H1 (cell line): Measurements from ENCODE around the gene RAB11FIP3. TPM values are rescaled to one million over a fixed set of nuclear protein-coding genes. Genes with fewer than 3 reads are reported as not detected.

ENCODE experiments used
- CTCF ChIA-PET: fragments of 300-600 bp; sonication (Branson Sonifier 250); formaldehyde crosslinking; loops from one replicate; lab custom pipeline; 2021; ENCODE audit not compliant: partially characterized antibody; lab: Charles Lee
- POLR2A ChIA-PET: fragments of 300-600 bp; sonication (Branson Sonifier 250); formaldehyde crosslinking; loops from one replicate; lab custom pipeline; 2021; ENCODE audit warnings: inconsistent platforms; ENCODE audit not compliant: partially characterized antibody; lab: Charles Lee
- DNase-seq, 2 experiments: peaks; one replicate each; pipeline versions ENCODE4 v3.0.0 to v3.0.0-alpha.2; 2010 to 2022; ENCODE audit warnings: low spot score in 2 of 2, low read depth in 1 of 2, mixed read lengths in 1 of 2
- FAIRE-seq: peaks from 2 replicates; lab custom pipeline; 2011; peaks lifted over from hg19 to GRCh38; lab: Jason Lieb, UNC
- H2AFZ ChIP-seq: 2 replicates; pipeline ENCODE4 v1.8.1; 2012; ENCODE audit warnings: low read length, inconsistent platforms
- H2AK5ac ChIP-seq: 2 replicates; pipeline ENCODE4 v1.6.1; 2013; ENCODE audit warnings: low read depth, low read length
- H2BK120ac ChIP-seq: replicated peaks from 2 replicates; pipeline ENCODE3; 2013; ENCODE audit warnings: low read depth, low read length, inconsistent platforms
- H2BK12ac ChIP-seq: 2 replicates; pipeline ENCODE4 v1.6.1; 2013; ENCODE audit warnings: low read depth, low read length
- H2BK15ac ChIP-seq: 2 replicates; pipeline ENCODE4 v1.6.1; 2013; ENCODE audit warnings: low read length
- H2BK20ac ChIP-seq: 2 replicates; pipeline ENCODE4 v1.6.1; 2013; ENCODE audit warnings: low read length
- H2BK5ac ChIP-seq: 2 replicates; pipeline ENCODE4 v1.6.1; 2013; ENCODE audit warnings: low read depth, low read length
- H3K14ac ChIP-seq: 2 replicates; pipeline ENCODE4 v1.6.1; 2013; ENCODE audit warnings: inconsistent platforms; ENCODE audit not compliant: insufficient read length
- H3K18ac ChIP-seq: 2 replicates; pipeline ENCODE4 v1.6.1; 2013; ENCODE audit warnings: low read length; ENCODE audit errors: extremely low read depth
- H3K23ac ChIP-seq: 2 replicates; pipeline ENCODE4 v1.6.1; 2013; ENCODE audit warnings: inconsistent platforms; ENCODE audit not compliant: insufficient read length
- H3K23me2 ChIP-seq: 2 replicates; pipeline ENCODE4 v1.6.1; 2013; ENCODE audit warnings: low read depth, low read length
- H3K27ac ChIP-seq: 2 replicates; pipeline ENCODE4 v1.6.1; 2011; ENCODE audit warnings: low read depth, low read length, inconsistent platforms
- H3K27me3 ChIP-seq, 4 experiments: replicated peaks in 1 of 4; 1 replicate in 1 of 4; 2 replicates in 3 of 4; pipeline versions ENCODE4 v1.6.1 to v1.8.1; 2011 to 2013; ENCODE audit warnings: low read length in 3 of 4, mild to moderate bottlenecking in 3 of 4, inconsistent platforms in 2 of 4, mixed read lengths in 2 of 4, moderate library complexity in 1 of 4; ENCODE audit not compliant: control insufficient read depth in 3 of 4, insufficient read depth in 3 of 4; ENCODE audit errors: extremely low read depth in 1 of 4
- H3K36me3 ChIP-seq, 4 experiments: 2 replicates each; pipeline versions ENCODE4 v1.6.1 to v1.8.1; 2011 to 2013; ENCODE audit warnings: mild to moderate bottlenecking in 4 of 4, low read length in 3 of 4, moderate library complexity in 2 of 4, control low read depth in 1 of 4, inconsistent platforms in 1 of 4; ENCODE audit not compliant: insufficient read depth in 4 of 4, control insufficient read depth in 2 of 4
- H3K4ac ChIP-seq: replicated peaks from 2 replicates; pipeline ENCODE3; 2013; ENCODE audit warnings: low read length, low read depth, mixed read lengths, inconsistent platforms; ENCODE audit not compliant: insufficient read length
- H3K4me1 ChIP-seq, 4 experiments: replicated peaks in 1 of 4; 1 replicate in 1 of 4; 2 replicates in 3 of 4; pipeline versions ENCODE4 v1.6.1 to v1.8.1; 2011 to 2013; ENCODE audit warnings: low read length in 3 of 4, inconsistent platforms in 2 of 4, mixed read lengths in 1 of 4; ENCODE audit not compliant: insufficient read depth in 4 of 4, control insufficient read depth in 3 of 4
- H3K4me2 ChIP-seq, 2 experiments: 2 replicates each; pipeline versions ENCODE4 v1.6.1 to v1.8.1; 2011 to 2013; ENCODE audit warnings: low read depth in 2 of 2, low read length in 2 of 2, control low read depth in 1 of 2, inconsistent platforms in 1 of 2, mild to moderate bottlenecking in 1 of 2; ENCODE audit not compliant: insufficient read depth in 1 of 2
- H3K4me3 ChIP-seq, 4 experiments: fragments of 200-600, 300-600 bp in 1 of 4; sonication (generic), shearing (Covaris generic), sonication (Bioruptor Twin) in 1 of 4; 2 replicates each; pipeline versions ENCODE4 v1.5.1 to v1.8.1; 2011 to 2016; ENCODE audit warnings: low read length in 4 of 4, low read depth in 3 of 4, control low read depth in 2 of 4, inconsistent platforms in 2 of 4, mild to moderate bottlenecking in 2 of 4, mixed read lengths in 1 of 4, moderate library complexity in 1 of 4; ENCODE audit not compliant: insufficient read depth in 2 of 4; ENCODE audit errors: extremely low read depth in 1 of 4
- H3K56ac ChIP-seq: replicated peaks from 2 replicates; pipeline ENCODE3; 2013; ENCODE audit warnings: low read depth, mild to moderate bottlenecking, mixed read lengths, low read length, inconsistent platforms; ENCODE audit not compliant: insufficient read length
- H3K79me1 ChIP-seq: 2 replicates; pipeline ENCODE4 v1.6.1; 2013; ENCODE audit warnings: low read depth, low read length, control low read depth
- H3K79me2 ChIP-seq, 2 experiments: 2 replicates each; pipeline versions ENCODE4 v1.6.1 to v1.8.1; 2012 to 2013; ENCODE audit warnings: low read length in 2 of 2, mild to moderate bottlenecking in 2 of 2, inconsistent platforms in 1 of 2; ENCODE audit not compliant: insufficient read depth in 2 of 2, control insufficient read depth in 1 of 2
- H3K9ac ChIP-seq, 4 experiments: replicated peaks in 1 of 4; 1 replicate in 1 of 4; 2 replicates in 3 of 4; pipeline versions ENCODE4 v1.6.1 to v1.8.1; 2011 to 2013; ENCODE audit warnings: low read depth in 3 of 4, low read length in 3 of 4, control low read depth in 2 of 4, mild to moderate bottlenecking in 2 of 4, moderate library complexity in 2 of 4, inconsistent platforms in 1 of 4; ENCODE audit errors: extremely low read depth in 1 of 4
- H3K9me3 ChIP-seq, 2 experiments: 2 replicates each; pipeline versions ENCODE4 v1.6.1 to v1.8.1; 2012 to 2013; ENCODE audit warnings: mild to moderate bottlenecking in 2 of 2, moderate library complexity in 2 of 2, control low read depth in 1 of 2, inconsistent platforms in 1 of 2, low read depth in 1 of 2, low read length in 1 of 2, mixed read lengths in 1 of 2; ENCODE audit not compliant: insufficient read depth in 2 of 2
- H4K20me1 ChIP-seq, 2 experiments: replicated peaks in 1 of 2; 2 replicates each; pipeline versions ENCODE3 to v1.8.1; 2011 to 2013; ENCODE audit warnings: inconsistent platforms in 2 of 2, low read length in 2 of 2, mild to moderate bottlenecking in 1 of 2; ENCODE audit not compliant: insufficient read depth in 2 of 2, control insufficient read depth in 1 of 2
- H4K5ac ChIP-seq: 2 replicates; pipeline ENCODE4 v1.6.1; 2013; ENCODE audit warnings: low read length, low read depth, mixed read lengths, inconsistent platforms; ENCODE audit not compliant: insufficient read length
- H4K8ac ChIP-seq: 2 replicates; pipeline ENCODE4 v1.8.0; 2013; ENCODE audit warnings: mild to moderate bottlenecking, moderate library complexity, low read length, inconsistent platforms; ENCODE audit not compliant: insufficient read depth; ENCODE audit errors: extremely low read depth
- H4K91ac ChIP-seq: replicated peaks from 2 replicates; pipeline ENCODE3; 2013; ENCODE audit warnings: low read length, mixed read lengths, inconsistent platforms; ENCODE audit not compliant: insufficient read length
- BACH1 ChIP-seq: IDR thresholded peaks from 2 replicates; pipeline ENCODE4 v1.6.1; 2012; ENCODE audit warnings: low read length, improper control_type of control experiment
- CREB1 ChIP-seq: IDR thresholded peaks from 2 replicates; pipeline ENCODE4 v1.6.1; 2012; ENCODE audit warnings: inconsistent platforms
- EP300 ChIP-seq, 2 experiments: IDR thresholded peaks; 1 replicate in 1 of 2; 2 replicates in 1 of 2; pipeline ENCODE4 v1.6.1; 2011 to 2012; ENCODE audit warnings: low read depth in 2 of 2, low read length in 2 of 2, mild to moderate bottlenecking in 2 of 2, borderline replicate concordance in 1 of 2, inconsistent platforms in 1 of 2, moderate library complexity in 1 of 2
- MAFK ChIP-seq: IDR thresholded peaks from 2 replicates; pipeline ENCODE4 v1.6.1; 2012; ENCODE audit warnings: low read depth, mild to moderate bottlenecking, improper control_type of control experiment, low read length
- NANOG ChIP-seq: IDR thresholded peaks from 2 replicates; pipeline ENCODE4 v1.6.1; 2011; ENCODE audit warnings: low read length, low read depth, mild to moderate bottlenecking, inconsistent platforms; ENCODE audit not compliant: insufficient read depth, poor library complexity, severe bottlenecking
- NRF1 ChIP-seq: IDR thresholded peaks from 2 replicates; pipeline ENCODE4 v1.6.1; 2011; ENCODE audit warnings: mild to moderate bottlenecking, low read depth, low read length, improper control_type of control experiment
- POU5F1 ChIP-seq: IDR thresholded peaks from 2 replicates; pipeline ENCODE4 v1.6.1; 2011; ENCODE audit warnings: low read depth, mild to moderate bottlenecking, low read length, moderate library complexity
- RNF2 ChIP-seq: fragments of 200-900, 300-1000 bp; sonication (generic); IDR thresholded peaks from 2 replicates; pipeline ENCODE4 v1.7.1; 2016; ENCODE audit warnings: borderline replicate concordance, low read depth, mild to moderate bottlenecking, antibody characterized with exemption, low read length; ENCODE audit not compliant: poor library complexity, severe bottlenecking; ENCODE audit errors: missing control alignments
- SP2 ChIP-seq: IDR thresholded peaks from 2 replicates; pipeline ENCODE4 v1.6.1; 2012; ENCODE audit warnings: mild to moderate bottlenecking, low read length, inconsistent platforms
- YY1 ChIP-seq: IDR thresholded peaks from 2 replicates; pipeline ENCODE4 v1.6.1; 2011; ENCODE audit warnings: low read depth, mild to moderate bottlenecking, low read length
- ZNF274 ChIP-seq: IDR thresholded peaks from 2 replicates; pipeline ENCODE4 v1.7.0; 2012; ENCODE audit warnings: low read length, borderline replicate concordance; ENCODE audit errors: extremely low read depth
- whole genome bisulfite sequencing, 2 experiments: shearing (Covaris generic) in 1 of 2; methylation state at CpG; one replicate each; pipeline versions ENCODE4 v1.1.6 to v1.1.7; 2013 to 2015; ENCODE audit warnings: low lambda C conversion rate in 2 of 2, mixed read lengths in 2 of 2, inconsistent platforms in 1 of 2, low coverage in 1 of 2, missing lambda C conversion rate in 1 of 2; ENCODE audit not compliant: insufficient replicate concordance in 2 of 2, insufficient coverage in 1 of 2, insufficient read length in 1 of 2; ENCODE audit errors: extremely low coverage in 1 of 2, missing lambda C conversion rate in 1 of 2; 5-methylcytosine and 5-hydroxymethylcytosine counted together
- polyA plus RNA-seq, 7 experiments: library from polyadenylated mRNA; depleted of rRNA in 3 of 7; stranded (reverse) in 5 of 7; unstranded in 2 of 7; fragments of >200 nt in 5 of 7; fragments of 200-250 nt in 2 of 7; gene quantifications; 1 replicate in 5 of 7; 2 replicates in 1 of 7; 4 replicates in 1 of 7; pipeline versions ENCODE4 v1.2.1 to v1.2.3, GENCODE V29; 2011 to 2013; ENCODE audit warnings: missing spikeins in 2 of 7, mixed read lengths in 2 of 7
- total RNA-seq: library from RNA; stranded (reverse); fragmentation: NEBNext Ultra II Directional; extraction: Animal tissue kit (Norgen Biotek cat#: 25700); gene quantifications from 2 replicates; pipeline ENCODE4 v1.2.1, GENCODE V29; 2021
- TF ChIP-seq, protein P1 (sequence below): IDR thresholded peaks from 2 replicates; pipeline ENCODE4 v1.6.1; 2011; ENCODE audit warnings: low read length, improper control_type of control experiment

The RAB11FIP3 gene
- total and polyA plus RNA-seq, 2 of the 8 experiments (the other 6 are each of a cell fraction or from before 2014, with no cell fraction given) = 9.3 to 35.2 TPM

DNA sequence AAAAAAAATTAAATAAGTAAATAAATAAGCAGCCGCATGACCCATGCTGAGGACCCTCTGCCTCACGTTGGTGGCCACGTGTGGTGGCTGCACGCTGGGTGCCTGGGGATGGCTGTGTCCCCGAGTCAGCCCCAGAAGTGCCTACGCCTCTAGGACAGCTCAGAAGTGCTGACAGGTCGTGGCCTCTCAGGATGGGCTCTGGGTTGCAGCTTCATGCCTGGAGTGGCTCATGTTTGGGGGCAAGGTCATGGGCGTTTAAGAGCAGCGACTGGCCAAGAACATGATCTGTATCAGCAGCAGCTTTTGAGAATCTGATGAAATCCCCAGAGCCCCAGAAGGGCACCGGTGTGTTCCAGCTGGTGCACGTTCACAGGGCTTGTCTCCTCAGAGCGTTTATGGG is 75.3 kb downstream of the RAB11FIP3 start:
- Histone ChIP-seq H2BK12ac (no peak overlapping the region), H2AK5ac (no peak overlapping the region), H3K9me3 (no peaks in the 10 kb centered on the region), H4K5ac (no peak overlapping the region), H2BK15ac (no peak overlapping the region), H2BK5ac (no peak overlapping the region), H3K4me1 (no peaks in the 10 kb centered on the region; a peak in 1 of 7 replicates), H3K79me1 (no peaks in the 10 kb centered on the region), H4K91ac (no peak overlapping the region), H2BK20ac (no peak overlapping the region), H3K4me2 (no peak overlapping the region), H3K27ac (no peak overlapping the region), H3K23me2 (no peaks in the 10 kb centered on the region), H3K14ac (no peak overlapping the region), H3K27me3 (no peaks in the 10 kb centered on the region), H3K36me3 (no peaks in the 10 kb centered on the region), H4K20me1 (no peaks in the 10 kb centered on the region), H2BK120ac (no peak overlapping the region), H3K23ac (no peak overlapping the region), H3K4ac (no peak overlapping the region), H3K56ac (no peak overlapping the region), H4K8ac (no peak overlapping the region; the same call in 1 of the 2 replicates), H2AFZ (no peak overlapping the region), H3K4me3 (no peak overlapping the region), H3K18ac (no peak overlapping the region), H3K79me2 (no peaks in the 10 kb centered on the region), H3K9ac (no peak overlapping the region)
- WGBS, 2 experiments = 87% methylated on average over 12 of the region's 12 CpGs; no CpG with 5 or more reads in 1 of the 2 experiments
- DNase-seq (no peak), FAIRE-seq (no peak)
- ChIA-PET CTCF (interaction anchor here (0.6 to 2.9 kb wide), 12 partner anchors 12 to 301 kb away, joined by 3 to 19 read pairs (median 4); no protein-coding TSS in a partner anchor), POLR2A (interaction anchor here (0.7 kb wide), 1 partner anchor 22 kb away, joined by 3 read pairs; no protein-coding TSS in a partner anchor)
- TF ChIP-seq CREB1 (no peak), NRF1 (no peak), RNF2 (no peak), POU5F1 (no peak), SP2 (no peak), NANOG (no peak), ZNF274 (no peak), EP300 (IDR thresholded peaks at IDR 0.05; ENCODE audit: borderline replicate concordance in 1 of 2, low read depth in 2 of 2, low read length in 2 of 2) (no peak), BACH1 (no peak), MAFK (no peak), YY1 (no peak)
- TF ChIP-seq, protein P1, sequence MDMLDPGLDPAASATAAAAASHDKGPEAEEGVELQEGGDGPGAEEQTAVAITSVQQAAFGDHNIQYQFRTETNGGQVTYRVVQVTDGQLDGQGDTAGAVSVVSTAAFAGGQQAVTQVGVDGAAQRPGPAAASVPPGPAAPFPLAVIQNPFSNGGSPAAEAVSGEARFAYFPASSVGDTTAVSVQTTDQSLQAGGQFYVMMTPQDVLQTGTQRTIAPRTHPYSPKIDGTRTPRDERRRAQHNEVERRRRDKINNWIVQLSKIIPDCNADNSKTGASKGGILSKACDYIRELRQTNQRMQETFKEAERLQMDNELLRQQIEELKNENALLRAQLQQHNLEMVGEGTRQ = no peak
